GM21367 (cell line): ENCODE data around the gene EXOSC10.
"Not testable (repeated sequence)": the region's sequence is repeated elsewhere in the genome, so short reads cannot be mapped to it uniquely, and the experiment has no call there.

Source experiments
- ATAC-seq: cut with Tn5 transposase; IDR thresholded peaks from one replicate; pipeline ENCODE4 v1.9.1; 2021; ENCODE audit not compliant: unreplicated experiment

EXOSC10 gene

GRCh38 chr1:11061652-11062365 lies 37.9 kb downstream of the EXOSC10 start:
- ATAC-seq: no peak

- peak; percentile 82 for ATAC-seq
These were observed 39.5 kb downstream of the EXOSC10 start, which contains the start of gene SRM for GRCh38 chr1:11059968-11060830. SRM (minus strand) TSS chr1:11060018; CDS start chr1:11059943, 75 bp downstream.

GRCh38 chr1:11059155-11059967 lies 40.3 kb downstream of the EXOSC10 start:
- peak; percentile 9 for ATAC-seq

- ATAC-seq: no peak
These were observed 41.0 kb downstream of the EXOSC10 start for GRCh38 chr1:11058595-11059154.

- ATAC-seq: no peak
These were observed 41.6 kb downstream of the EXOSC10 start for GRCh38 chr1:11058026-11058425.

GRCh38 chr1:11057477-11057876 lies 42.2 kb downstream of the EXOSC10 start:
- no peak for ATAC-seq

- no peak for ATAC-seq
These were observed 43.2 kb downstream of the EXOSC10 start for GRCh38 chr1:11056504-11056903.

- ATAC-seq: no peak
These were observed 44.0 kb downstream of the EXOSC10 start for GRCh38 chr1:11055676-11056075.

- ATAC-seq: no peak
These were observed 45.0 kb downstream of the EXOSC10 start for GRCh38 chr1:11054666-11055065.

GRCh38 chr1:11054181-11054580 lies 45.5 kb downstream of the EXOSC10 start:
- ATAC-seq: no peak

GRCh38 chr1:11053758-11054137 lies 45.9 kb downstream of the EXOSC10 start:
- no peak for ATAC-seq

GRCh38 chr1:11052839-11053757 lies 46.6 kb downstream of the EXOSC10 start:
- ATAC-seq: no peak

- no peak for ATAC-seq
These were observed 47.7 kb downstream of the EXOSC10 start for GRCh38 chr1:11051781-11052511.

- not testable (repeated sequence) for ATAC-seq
These were observed 48.5 kb downstream of the EXOSC10 start for GRCh38 chr1:11051121-11051520.

- ATAC-seq: no peak
These were observed 52.9 kb downstream of the EXOSC10 start, which contains the start of gene MASP2 for GRCh38 chr1:11046625-11047365. MASP2 (minus strand) TSS chr1:11047239; CDS start chr1:11047207, 32 bp downstream.

GRCh38 chr1:11046270-11046566 lies 53.5 kb downstream of the EXOSC10 start:
- ATAC-seq: no peak

GRCh38 chr1:11045428-11046269 lies 54.0 kb downstream of the EXOSC10 start:
- no peak for ATAC-seq
